ENCODE results near the gene MTPN. TPM values are rescaled to one million over a fixed set of nuclear protein-coding genes. Genes with fewer than 3 reads are reported as not detected.
A peak's percentile ranks its signal among the peaks of the same experiment; 100 is the strongest.

The MTPN gene
- total RNA-seq, 1 donor from 2014 or later: 114 TPM

DNA sequence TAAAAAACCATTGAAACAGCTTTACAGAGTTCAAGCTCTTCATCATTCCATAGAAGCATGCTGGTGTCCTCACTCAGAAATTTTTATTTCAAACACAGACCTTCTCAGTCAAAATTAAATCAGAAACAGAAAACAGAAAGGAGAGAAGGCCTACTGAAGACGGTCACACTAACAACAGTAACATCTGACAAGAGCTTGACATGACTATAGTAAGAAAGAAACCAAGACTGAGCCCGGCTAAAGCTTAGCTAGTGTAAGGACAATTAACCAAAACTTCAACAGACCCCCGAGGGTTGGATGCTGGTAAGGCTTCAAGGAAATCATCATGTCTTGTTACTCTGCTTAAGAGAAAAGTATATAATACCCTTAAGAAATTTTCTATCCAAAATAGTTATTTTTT, 38.6 kb downstream of the MTPN start:
- Mint-ChIP-seq H3K9me3 (no peaks in the 10 kb centered on the region), H3K27ac (peak overlapping the region; percentile 89), H3K36me3 (peaks cover 5% of the 10 kb centered on the region), H3K27me3 (ENCODE audit: low read depth) (no peaks in the 10 kb centered on the region), H3K4me1 (peaks cover 82% of the 10 kb centered on the region), H3K4me3 (no peak overlapping the region)
- DNase-seq (ENCODE audit: low spot score in 2 of 2, unreplicated experiment in 2 of 2): no peak
- TF ChIP-seq, protein P1, sequence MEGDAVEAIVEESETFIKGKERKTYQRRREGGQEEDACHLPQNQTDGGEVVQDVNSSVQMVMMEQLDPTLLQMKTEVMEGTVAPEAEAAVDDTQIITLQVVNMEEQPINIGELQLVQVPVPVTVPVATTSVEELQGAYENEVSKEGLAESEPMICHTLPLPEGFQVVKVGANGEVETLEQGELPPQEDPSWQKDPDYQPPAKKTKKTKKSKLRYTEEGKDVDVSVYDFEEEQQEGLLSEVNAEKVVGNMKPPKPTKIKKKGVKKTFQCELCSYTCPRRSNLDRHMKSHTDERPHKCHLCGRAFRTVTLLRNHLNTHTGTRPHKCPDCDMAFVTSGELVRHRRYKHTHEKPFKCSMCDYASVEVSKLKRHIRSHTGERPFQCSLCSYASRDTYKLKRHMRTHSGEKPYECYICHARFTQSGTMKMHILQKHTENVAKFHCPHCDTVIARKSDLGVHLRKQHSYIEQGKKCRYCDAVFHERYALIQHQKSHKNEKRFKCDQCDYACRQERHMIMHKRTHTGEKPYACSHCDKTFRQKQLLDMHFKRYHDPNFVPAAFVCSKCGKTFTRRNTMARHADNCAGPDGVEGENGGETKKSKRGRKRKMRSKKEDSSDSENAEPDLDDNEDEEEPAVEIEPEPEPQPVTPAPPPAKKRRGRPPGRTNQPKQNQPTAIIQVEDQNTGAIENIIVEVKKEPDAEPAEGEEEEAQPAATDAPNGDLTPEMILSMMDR (IDR thresholded peaks at IDR 0.05; ENCODE audit: unreplicated experiment): no peak

DNA sequence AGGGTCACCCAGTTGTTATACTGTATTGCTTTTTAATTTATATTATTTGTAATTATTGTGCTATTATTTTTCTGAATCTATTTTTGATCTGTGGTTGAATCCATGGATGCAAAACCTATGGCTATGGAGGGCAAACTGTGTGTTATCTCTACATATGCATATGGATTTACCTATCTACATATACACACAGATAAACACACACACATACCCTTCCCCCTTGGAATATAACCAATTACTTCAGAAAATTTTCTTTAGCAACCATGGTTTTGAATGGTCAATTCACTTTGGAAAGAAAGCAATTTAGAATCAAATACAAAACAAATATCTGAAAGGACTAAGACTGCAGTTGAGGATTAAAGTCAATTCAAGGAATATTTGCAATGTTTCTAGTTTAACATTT, 39.1 kb downstream of the MTPN start:
- peaks cover 5% of the 10 kb centered on the region for H3K36me3 Mint-ChIP-seq
- peaks cover 82% of the 10 kb centered on the region for H3K4me1 Mint-ChIP-seq
- H3K27ac Mint-ChIP-seq: peak overlapping the region; percentile 89
- TF ChIP-seq, protein P1 (IDR thresholded peaks at IDR 0.05; ENCODE audit: unreplicated experiment): no peak
- no peak for DNase-seq (ENCODE audit: low spot score in 2 of 2, unreplicated experiment in 2 of 2)
- no peaks in the 10 kb centered on the region for H3K9me3 Mint-ChIP-seq
- H3K4me3 Mint-ChIP-seq: no peak overlapping the region
- H3K27me3 Mint-ChIP-seq (ENCODE audit: low read depth): no peaks in the 10 kb centered on the region

- Mint-ChIP-seq H3K4me3 (no peak overlapping the region), H3K27me3 (ENCODE audit: low read depth) (no peaks in the 10 kb centered on the region), H3K4me1 (peaks cover 78% of the 10 kb centered on the region), H3K27ac (peak overlapping the region; percentile 44), H3K9me3 (no peaks in the 10 kb centered on the region), H3K36me3 (peaks cover 5% of the 10 kb centered on the region)
- no peak for DNase-seq (ENCODE audit: low spot score in 2 of 2, unreplicated experiment in 2 of 2)
- TF ChIP-seq, protein P1 (IDR thresholded peaks at IDR 0.05; ENCODE audit: unreplicated experiment): no peak
Observed at GRCh38 chr7:135936497-135937217, 40.5 kb downstream of the MTPN start.

- peaks cover 5% of the 10 kb centered on the region for H3K36me3 Mint-ChIP-seq
- no peaks in the 10 kb centered on the region for H3K9me3 Mint-ChIP-seq
- TF ChIP-seq, protein P1 (IDR thresholded peaks at IDR 0.05; ENCODE audit: unreplicated experiment): no peak
- no peaks in the 10 kb centered on the region for H3K27me3 Mint-ChIP-seq (ENCODE audit: low read depth)
- no peak overlapping the region for H3K4me3 Mint-ChIP-seq
- H3K27ac Mint-ChIP-seq: peak overlapping the region; percentile 27
- peaks cover 85% of the 10 kb centered on the region for H3K4me1 Mint-ChIP-seq
- DNase-seq (ENCODE audit: low spot score in 2 of 2, unreplicated experiment in 2 of 2): no peak
Observed at GRCh38 chr7:135934651-135935050, 42.5 kb downstream of the MTPN start.

GRCh38 chr7:135933509-135934188, 43.5 kb downstream of the MTPN start:
- Mint-ChIP-seq H3K4me1 (peaks cover 87% of the 10 kb centered on the region), H3K27me3 (ENCODE audit: low read depth) (no peaks in the 10 kb centered on the region), H3K36me3 (peaks cover 5% of the 10 kb centered on the region), H3K4me3 (no peak overlapping the region), H3K9me3 (no peaks in the 10 kb centered on the region), H3K27ac (peak overlapping the region; percentile 49)
- TF ChIP-seq, protein P1 (IDR thresholded peaks at IDR 0.05; ENCODE audit: unreplicated experiment): no peak
- no peak for DNase-seq (ENCODE audit: low spot score in 2 of 2, unreplicated experiment in 2 of 2)

Data from mesothelial cell of epicardium (in vitro differentiated cells).